Measurements from ENCODE around the gene RNF215. TPM values are rescaled to one million over a fixed set of nuclear protein-coding genes. Genes with fewer than 3 reads are reported as not detected.

Gene RNF215
- total RNA-seq, 1 donor from 2014 or later = 11.9 TPM

DNA sequence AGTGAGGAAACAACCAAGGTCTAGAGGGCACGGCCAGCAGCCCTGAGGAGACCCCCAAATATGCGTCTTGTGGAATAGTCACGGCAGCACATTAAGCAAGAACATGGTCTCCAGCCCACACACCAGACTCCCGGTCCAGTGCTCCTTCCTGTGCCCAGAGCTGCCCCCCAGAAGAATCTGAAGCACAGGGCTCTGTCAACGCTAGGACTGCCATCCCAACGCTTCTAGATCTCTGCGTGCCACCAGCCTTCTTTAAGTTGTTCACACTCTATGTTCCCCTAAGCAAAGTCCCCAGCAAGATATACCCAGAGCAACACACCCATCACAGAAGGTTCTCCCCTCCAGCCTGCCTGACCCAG lies 6.1 kb upstream of the RNF215 start:
- no peak overlapping the region for H3K9ac ChIP-seq
- H3K4me3 ChIP-seq = peak overlapping the region; percentile 28
- Mint-ChIP-seq H3K27me3 (ENCODE audit: insufficient read depth, low read depth) (peaks cover 7% of the 10 kb centered on the region), H3K4me3 (peak overlapping the region; percentile 61), H3K27ac (peak overlapping the region; percentile 96), H3K9me3 (peaks cover 6% of the 10 kb centered on the region), H3K36me3 (no peaks in the 10 kb centered on the region), H3K4me1 (peaks cover 51% of the 10 kb centered on the region)
- peaks cover 38% of the 10 kb centered on the region for H3K4me1 ChIP-seq
- H3K9me3 ChIP-seq (ENCODE audit: low read depth) = no peaks in the 10 kb centered on the region
- no peak for DNase-seq (ENCODE audit: low spot score)
- TF ChIP-seq, protein P1, sequence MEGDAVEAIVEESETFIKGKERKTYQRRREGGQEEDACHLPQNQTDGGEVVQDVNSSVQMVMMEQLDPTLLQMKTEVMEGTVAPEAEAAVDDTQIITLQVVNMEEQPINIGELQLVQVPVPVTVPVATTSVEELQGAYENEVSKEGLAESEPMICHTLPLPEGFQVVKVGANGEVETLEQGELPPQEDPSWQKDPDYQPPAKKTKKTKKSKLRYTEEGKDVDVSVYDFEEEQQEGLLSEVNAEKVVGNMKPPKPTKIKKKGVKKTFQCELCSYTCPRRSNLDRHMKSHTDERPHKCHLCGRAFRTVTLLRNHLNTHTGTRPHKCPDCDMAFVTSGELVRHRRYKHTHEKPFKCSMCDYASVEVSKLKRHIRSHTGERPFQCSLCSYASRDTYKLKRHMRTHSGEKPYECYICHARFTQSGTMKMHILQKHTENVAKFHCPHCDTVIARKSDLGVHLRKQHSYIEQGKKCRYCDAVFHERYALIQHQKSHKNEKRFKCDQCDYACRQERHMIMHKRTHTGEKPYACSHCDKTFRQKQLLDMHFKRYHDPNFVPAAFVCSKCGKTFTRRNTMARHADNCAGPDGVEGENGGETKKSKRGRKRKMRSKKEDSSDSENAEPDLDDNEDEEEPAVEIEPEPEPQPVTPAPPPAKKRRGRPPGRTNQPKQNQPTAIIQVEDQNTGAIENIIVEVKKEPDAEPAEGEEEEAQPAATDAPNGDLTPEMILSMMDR (IDR thresholded peaks at IDR 0.05) = no peak
- TF ChIP-seq EZH2phosphoT487 (IDR thresholded peaks at IDR 0.05) = no peak
- no peak for TF ChIP-seq EZH2 (IDR thresholded peaks at IDR 0.05)
- peaks cover 39% of the 10 kb centered on the region for H3F3A ChIP-seq (ENCODE audit: low read depth)
- no peaks in the 10 kb centered on the region for H3K36me3 ChIP-seq
- H4K20me1 ChIP-seq (ENCODE audit: low read depth) = no peaks in the 10 kb centered on the region
- H3K27ac ChIP-seq = peak overlapping the region; percentile 71
- no peak overlapping the region for H2AFZ ChIP-seq (replicated peaks)
- peaks cover 34% of the 10 kb centered on the region for H3K27me3 ChIP-seq
- peak overlapping the region; percentile 78 for H3K4me2 ChIP-seq
- H3K79me2 ChIP-seq (ENCODE audit: low read depth) = no peaks in the 10 kb centered on the region

DNA sequence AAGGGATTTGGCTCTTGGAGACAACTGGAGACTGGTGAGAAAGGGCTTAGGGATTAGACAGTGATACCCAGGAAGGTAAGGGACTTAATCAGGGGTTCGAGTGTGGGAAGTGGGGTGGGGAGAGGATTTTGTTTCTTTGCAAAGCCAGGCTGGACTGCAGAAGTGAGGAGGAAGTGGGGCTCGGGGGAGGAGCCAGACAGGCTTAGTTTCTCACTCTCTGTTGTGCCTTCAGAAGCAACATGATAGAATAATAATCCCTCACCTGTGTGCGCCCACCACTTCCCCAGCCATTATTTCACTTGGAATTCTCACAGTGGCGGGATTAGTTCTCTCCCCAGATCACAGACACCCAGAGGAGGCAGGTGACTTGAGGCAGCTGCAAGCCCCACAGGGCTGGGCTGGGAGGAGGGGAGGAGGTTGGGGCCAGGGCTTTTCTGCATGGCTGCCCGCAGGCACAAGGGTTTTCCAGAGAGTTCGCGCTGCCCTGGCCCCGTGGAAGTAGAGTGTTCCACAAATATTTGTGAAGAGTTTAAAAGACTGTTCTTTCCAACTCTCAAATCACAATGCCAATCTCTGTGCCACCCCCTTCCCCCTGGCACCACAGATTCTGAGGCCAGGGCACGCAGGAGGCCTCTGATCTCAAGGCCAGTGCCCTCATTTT lies 5.6 kb upstream of the RNF215 start:
- Histone ChIP-seq H3K36me3 (no peaks in the 10 kb centered on the region), H3K9me3 (ENCODE audit: low read depth) (no peaks in the 10 kb centered on the region), H3F3A (ENCODE audit: low read depth) (peaks cover 39% of the 10 kb centered on the region), H2AFZ (replicated peaks) (no peak overlapping the region), H3K4me2 (peak overlapping the region; percentile 78), H3K4me1 (peaks cover 33% of the 10 kb centered on the region), H3K79me2 (ENCODE audit: low read depth) (no peaks in the 10 kb centered on the region), H3K27me3 (peaks cover 29% of the 10 kb centered on the region), H3K4me3 (peak overlapping the region; percentile 28), H3K27ac (peak overlapping the region; percentile 71), H4K20me1 (ENCODE audit: low read depth) (no peaks in the 10 kb centered on the region), H3K9ac (no peak overlapping the region)
- Mint-ChIP-seq H3K4me1 (peaks cover 46% of the 10 kb centered on the region), H3K36me3 (no peaks in the 10 kb centered on the region), H3K4me3 (peak overlapping the region; percentile 62), H3K9me3 (peaks cover 6% of the 10 kb centered on the region), H3K27me3 (ENCODE audit: insufficient read depth, low read depth) (peaks cover 5% of the 10 kb centered on the region), H3K27ac (peak overlapping the region; percentile 96)
- DNase-seq (ENCODE audit: low spot score) = peak; percentile 81
- TF ChIP-seq EZH2phosphoT487 (IDR thresholded peaks at IDR 0.05) (peak; percentile 65), EZH2 (IDR thresholded peaks at IDR 0.05) (no peak)
- TF ChIP-seq, protein P1 (IDR thresholded peaks at IDR 0.05) = no peak

DNA sequence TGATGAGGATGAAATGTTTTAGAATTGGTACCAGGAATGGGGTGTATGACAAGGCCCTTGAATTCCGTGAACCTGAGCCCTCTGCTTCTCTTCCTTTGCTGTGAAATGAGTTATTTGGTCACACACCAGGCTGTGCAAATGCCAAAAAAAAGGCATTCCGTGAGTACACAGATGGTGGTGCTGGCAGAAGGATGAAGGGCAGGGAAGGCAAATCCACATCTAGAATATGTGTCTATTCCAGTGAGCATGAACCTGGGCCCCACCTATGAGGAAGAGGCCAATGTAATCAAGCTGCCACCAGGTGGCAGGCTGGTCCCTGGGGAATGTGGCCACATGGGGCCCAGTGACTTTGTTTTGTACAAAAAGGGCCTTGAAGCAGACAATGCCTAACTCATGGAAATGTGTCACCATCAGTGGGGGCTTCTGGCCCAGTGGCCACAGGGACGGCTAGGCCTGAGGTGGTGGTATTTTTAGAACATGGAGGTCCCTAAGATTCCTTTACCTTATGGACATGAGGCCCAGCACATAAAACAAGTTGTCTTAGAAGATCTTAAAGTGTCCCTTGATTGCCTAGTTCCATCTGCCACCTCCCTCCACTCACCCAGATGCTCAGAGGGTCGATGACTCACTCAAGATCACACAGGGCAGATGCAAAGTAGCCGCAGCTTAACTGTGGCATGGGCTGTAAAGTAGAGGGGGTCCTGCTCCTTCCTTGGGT lies 3.9 kb upstream of the RNF215 start:
- H2AFZ ChIP-seq (replicated peaks) = no peak overlapping the region

More for the DNA sequence above, 3.9 kb upstream of the RNF215 start:
- peaks cover 5% of the 10 kb centered on the region for H3K27me3 Mint-ChIP-seq (ENCODE audit: insufficient read depth, low read depth)
- TF ChIP-seq EZH2phosphoT487 (IDR thresholded peaks at IDR 0.05) = no peak
- TF ChIP-seq, protein P1 (IDR thresholded peaks at IDR 0.05) = peak; percentile 64
- TF ChIP-seq EZH2 (IDR thresholded peaks at IDR 0.05) = no peak
- Histone ChIP-seq H3K4me3 (no peak overlapping the region), H3K4me1 (peaks cover 30% of the 10 kb centered on the region), H4K20me1 (ENCODE audit: low read depth) (no peaks in the 10 kb centered on the region), H3F3A (ENCODE audit: low read depth) (peaks cover 35% of the 10 kb centered on the region), H3K9ac (no peak overlapping the region), H3K4me2 (no peak overlapping the region), H3K27ac (no peak overlapping the region), H3K79me2 (ENCODE audit: low read depth) (no peaks in the 10 kb centered on the region), H3K27me3 (peaks cover 12% of the 10 kb centered on the region), H3K9me3 (ENCODE audit: low read depth) (no peaks in the 10 kb centered on the region), H3K36me3 (no peaks in the 10 kb centered on the region)
- H3K27ac Mint-ChIP-seq = peak overlapping the region; percentile 83
- H3K36me3 Mint-ChIP-seq = no peaks in the 10 kb centered on the region
- no peak overlapping the region for H3K4me3 Mint-ChIP-seq
- H3K4me1 Mint-ChIP-seq = peaks cover 44% of the 10 kb centered on the region
- H3K9me3 Mint-ChIP-seq = peaks cover 6% of the 10 kb centered on the region
- DNase-seq (ENCODE audit: low spot score) = peak; percentile 75

Data from neural progenitor cell (in vitro differentiated cells).